Activated CD8-positive, alpha-beta memory T cell treated with anti-CD3 and anti-CD28 coated beads, Interleukin-2, amount 50 U/mL, for 1 hour (primary cell): ENCODE measurements around the gene RBL2.
"Not testable (repeated sequence)": the region's sequence is repeated elsewhere in the genome, so short reads cannot be mapped to it uniquely, and the experiment has no call there.

Source experiments
- DNase-seq: peaks from one replicate; pipeline ENCODE4 v3.0.0-alpha.2; 2020; ENCODE audit errors: extremely low read depth

Gene RBL2, protein sequence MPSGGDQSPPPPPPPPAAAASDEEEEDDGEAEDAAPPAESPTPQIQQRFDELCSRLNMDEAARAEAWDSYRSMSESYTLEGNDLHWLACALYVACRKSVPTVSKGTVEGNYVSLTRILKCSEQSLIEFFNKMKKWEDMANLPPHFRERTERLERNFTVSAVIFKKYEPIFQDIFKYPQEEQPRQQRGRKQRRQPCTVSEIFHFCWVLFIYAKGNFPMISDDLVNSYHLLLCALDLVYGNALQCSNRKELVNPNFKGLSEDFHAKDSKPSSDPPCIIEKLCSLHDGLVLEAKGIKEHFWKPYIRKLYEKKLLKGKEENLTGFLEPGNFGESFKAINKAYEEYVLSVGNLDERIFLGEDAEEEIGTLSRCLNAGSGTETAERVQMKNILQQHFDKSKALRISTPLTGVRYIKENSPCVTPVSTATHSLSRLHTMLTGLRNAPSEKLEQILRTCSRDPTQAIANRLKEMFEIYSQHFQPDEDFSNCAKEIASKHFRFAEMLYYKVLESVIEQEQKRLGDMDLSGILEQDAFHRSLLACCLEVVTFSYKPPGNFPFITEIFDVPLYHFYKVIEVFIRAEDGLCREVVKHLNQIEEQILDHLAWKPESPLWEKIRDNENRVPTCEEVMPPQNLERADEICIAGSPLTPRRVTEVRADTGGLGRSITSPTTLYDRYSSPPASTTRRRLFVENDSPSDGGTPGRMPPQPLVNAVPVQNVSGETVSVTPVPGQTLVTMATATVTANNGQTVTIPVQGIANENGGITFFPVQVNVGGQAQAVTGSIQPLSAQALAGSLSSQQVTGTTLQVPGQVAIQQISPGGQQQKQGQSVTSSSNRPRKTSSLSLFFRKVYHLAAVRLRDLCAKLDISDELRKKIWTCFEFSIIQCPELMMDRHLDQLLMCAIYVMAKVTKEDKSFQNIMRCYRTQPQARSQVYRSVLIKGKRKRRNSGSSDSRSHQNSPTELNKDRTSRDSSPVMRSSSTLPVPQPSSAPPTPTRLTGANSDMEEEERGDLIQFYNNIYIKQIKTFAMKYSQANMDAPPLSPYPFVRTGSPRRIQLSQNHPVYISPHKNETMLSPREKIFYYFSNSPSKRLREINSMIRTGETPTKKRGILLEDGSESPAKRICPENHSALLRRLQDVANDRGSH

DNA sequence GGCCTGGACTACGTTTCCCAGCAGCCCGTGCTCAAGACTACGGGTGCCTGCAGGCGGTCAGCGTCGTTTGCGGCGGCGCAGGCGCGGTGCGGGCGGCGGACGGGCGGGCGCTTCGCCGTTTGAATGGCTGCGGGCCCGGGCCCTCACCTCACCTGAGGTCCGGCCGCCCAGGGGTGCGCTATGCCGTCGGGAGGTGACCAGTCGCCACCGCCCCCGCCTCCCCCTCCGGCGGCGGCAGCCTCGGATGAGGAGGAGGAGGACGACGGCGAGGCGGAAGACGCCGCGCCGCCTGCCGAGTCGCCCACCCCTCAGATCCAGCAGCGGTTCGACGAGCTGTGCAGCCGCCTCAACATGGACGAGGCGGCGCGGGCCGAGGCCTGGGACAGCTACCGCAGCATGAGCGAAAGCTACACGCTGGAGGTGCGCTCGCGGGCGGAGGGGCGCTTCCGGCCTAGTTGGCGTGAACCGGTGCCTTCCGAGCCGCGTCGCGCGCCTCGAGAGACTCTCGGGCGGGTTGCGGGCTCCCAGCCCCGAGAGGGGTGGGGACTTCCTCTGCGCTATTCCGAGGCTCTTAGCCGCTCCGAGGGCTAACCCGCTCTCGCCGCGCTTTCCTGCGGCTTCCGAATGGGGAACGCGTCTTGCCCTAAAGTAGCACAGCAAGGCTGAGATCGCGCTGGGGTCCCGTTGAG lies at the start of gene RBL2:
RBL2 (plus strand) TSS at position 95 of the 689 bp plus-strand sequence; CDS start at position 181, 86 bp downstream.
- no peak for DNase-seq

DNA sequence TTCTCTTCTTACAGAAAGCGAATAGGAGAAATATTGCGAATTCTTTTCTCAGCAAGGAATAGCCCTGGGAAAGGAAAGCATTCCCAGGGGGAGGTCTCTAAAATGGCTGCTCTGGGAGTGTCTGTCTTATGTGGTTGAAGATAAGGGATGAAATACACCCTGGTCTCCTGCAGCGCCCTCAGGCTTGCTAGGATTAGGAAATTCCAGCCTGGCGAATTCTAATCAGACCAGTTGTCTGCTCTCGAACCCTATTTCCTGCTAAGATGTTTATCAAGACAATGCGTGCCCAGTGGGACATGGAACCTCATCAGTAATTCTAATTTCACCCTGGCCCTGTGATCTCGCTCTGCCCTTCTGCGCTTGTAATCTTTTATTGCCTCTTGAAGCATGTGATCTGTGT lies 49.7 kb upstream of the RBL2 start:
- not testable (repeated sequence) for DNase-seq

DNA sequence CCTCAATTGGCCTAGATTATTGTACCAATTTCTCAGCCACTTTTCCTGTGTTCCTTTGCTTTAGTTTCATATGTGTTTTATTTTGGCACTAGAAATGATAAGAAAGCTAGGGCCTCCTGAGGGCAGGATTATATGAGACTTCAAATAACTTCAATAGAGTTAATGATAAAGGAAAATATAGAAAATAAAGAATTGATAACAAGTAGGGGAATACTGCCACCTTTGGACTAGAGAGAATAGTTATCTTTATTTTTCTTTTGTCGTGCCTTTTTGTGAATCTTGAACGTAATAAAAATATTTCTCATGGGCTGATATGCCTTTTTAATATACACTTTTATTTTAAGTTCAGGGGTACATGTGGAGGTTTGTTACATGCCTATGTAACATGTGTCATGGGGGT lies 29.3 kb upstream of the RBL2 start:
- DNase-seq = no peak

DNA sequence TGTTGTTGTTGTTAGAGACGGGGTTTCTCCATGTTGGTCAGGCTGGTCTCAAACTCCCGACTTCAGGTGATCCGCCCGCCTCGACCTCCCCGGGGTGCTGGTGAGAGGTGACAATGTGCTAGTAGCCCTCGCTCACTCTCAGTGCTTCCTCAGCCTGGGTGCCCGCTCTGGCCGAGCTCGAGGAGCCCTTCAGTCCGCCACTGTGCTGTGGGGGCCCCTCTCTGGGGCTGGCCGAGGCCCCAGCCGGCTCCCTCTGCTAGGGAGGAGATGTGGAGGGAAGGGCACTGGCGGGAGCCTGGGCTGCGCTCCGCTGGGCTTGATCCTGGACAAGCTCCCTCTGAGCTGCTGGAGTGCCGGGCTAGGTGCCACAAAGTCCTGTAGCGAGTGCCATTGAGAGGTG lies 21.7 kb upstream of the RBL2 start:
- DNase-seq = no peak

GRCh38 chr16:53413864-53414263 lies 20.4 kb upstream of the RBL2 start:
- DNase-seq = no peak

- DNase-seq = no peak
Measured at GRCh38 chr16:53414381-53414780, 19.9 kb upstream of the RBL2 start.

GRCh38 chr16:53415504-53415903 lies 18.8 kb upstream of the RBL2 start:
- no peak for DNase-seq

- DNase-seq = no peak
Measured at GRCh38 chr16:53417011-53417410, 17.3 kb upstream of the RBL2 start.

- no peak for DNase-seq
Measured at GRCh38 chr16:53417976-53418375, 16.3 kb upstream of the RBL2 start.

DNA sequence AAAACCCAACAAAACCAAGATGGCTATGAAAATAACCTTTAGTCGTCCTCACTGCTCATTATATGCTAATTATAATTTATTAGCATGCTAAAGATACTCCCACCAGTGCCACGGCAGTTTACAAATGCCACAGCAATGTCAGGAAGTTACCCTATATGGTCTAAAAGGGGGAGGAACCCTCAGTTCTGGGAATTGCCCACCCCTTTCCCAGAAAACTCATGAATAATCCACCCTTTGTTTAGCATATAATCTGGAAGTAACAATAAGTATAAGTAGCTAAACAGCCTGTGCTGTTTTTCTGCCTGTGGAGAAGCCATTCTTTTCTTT lies 14.9 kb upstream of the RBL2 start:
- DNase-seq = not testable (repeated sequence)

- no peak for DNase-seq
Measured at GRCh38 chr16:53421248-53421647, 13.0 kb upstream of the RBL2 start.

GRCh38 chr16:53423968-53424367 lies 10.3 kb upstream of the RBL2 start:
- DNase-seq = not testable (repeated sequence)

DNA sequence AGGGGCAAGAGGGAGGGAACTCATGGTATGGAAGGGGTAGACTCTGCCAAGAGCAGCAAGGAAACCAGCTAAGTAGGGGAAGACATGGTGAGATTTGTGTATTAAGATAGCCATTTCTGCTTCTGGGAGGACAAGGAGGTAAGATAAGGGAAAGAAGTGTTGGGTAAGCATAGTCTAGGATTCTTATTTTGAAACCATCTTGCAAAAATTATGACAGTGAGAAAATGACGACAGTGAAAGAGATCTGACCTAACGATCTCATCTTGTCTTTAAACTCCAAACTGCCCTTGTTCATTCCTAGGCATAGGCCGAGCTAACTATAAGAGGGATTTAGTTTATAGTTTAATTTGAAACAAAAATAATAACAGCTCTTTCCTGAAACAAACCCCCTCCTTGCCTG lies 5.6 kb upstream of the RBL2 start:
- no peak for DNase-seq

GRCh38 chr16:53429221-53429943 lies 4.9 kb upstream of the RBL2 start:
- DNase-seq = no peak

DNA sequence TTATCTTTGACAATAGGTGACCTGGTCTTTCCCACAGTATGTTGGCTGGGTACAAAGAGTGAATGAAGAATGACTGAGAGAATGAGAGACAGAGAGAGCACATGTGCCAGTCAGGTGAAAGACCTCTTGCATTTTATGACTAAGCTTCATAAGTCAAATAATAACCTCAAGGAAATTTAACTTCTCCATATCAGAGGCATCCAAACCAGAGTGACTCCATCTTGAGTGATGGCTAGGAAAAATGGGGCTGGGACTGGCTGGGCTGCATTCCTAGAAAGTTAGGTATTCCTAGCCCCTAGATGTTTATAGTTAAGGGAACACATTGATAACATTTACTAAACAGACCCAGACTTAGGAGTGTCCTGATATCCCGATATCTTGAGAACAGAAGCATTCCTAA lies 3.9 kb upstream of the RBL2 start:
- DNase-seq = no peak

DNA sequence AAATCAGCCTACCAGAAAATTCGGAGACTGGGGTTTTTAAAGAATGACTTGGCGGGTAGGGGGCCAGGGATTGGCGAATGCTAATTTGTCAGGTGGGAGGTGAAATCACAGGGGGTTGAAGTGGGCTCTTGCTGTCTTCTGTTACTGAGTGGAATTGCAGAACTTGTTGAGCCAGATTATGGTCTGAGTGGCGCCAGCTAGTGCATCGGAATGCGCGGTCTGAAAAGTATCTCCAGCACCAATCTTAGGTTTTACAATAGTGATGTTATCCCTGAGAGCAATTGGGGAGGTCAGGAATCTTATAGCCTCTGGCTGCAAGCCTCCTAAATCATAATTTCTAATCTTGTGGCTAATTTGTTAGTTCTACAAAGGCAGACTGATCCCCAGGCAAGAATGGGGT lies 762 bp upstream of the RBL2 start:
- no peak for DNase-seq

DNA sequence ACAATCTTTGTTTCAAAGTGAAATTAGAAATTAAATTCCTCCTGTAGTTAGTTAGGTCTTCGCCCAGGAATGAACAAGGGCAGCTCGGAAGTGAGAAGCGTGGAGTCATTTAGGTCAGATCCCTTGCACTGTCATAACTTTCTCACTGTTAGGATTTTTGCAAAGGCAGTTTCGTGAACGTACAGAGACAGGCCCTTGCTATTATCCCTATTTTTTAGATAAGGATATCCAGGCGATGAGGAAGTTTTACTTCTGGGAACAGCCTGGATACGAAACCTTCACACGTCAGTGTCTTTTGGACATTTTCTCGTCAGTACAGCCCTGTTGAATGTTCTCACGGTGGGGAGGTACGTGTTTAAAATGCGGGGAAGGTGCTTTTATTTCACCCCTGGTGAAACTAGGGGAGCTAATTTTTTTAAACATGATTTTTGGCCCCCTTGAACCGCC lies 318 bp upstream of the RBL2 start:
- DNase-seq = no peak

DNA sequence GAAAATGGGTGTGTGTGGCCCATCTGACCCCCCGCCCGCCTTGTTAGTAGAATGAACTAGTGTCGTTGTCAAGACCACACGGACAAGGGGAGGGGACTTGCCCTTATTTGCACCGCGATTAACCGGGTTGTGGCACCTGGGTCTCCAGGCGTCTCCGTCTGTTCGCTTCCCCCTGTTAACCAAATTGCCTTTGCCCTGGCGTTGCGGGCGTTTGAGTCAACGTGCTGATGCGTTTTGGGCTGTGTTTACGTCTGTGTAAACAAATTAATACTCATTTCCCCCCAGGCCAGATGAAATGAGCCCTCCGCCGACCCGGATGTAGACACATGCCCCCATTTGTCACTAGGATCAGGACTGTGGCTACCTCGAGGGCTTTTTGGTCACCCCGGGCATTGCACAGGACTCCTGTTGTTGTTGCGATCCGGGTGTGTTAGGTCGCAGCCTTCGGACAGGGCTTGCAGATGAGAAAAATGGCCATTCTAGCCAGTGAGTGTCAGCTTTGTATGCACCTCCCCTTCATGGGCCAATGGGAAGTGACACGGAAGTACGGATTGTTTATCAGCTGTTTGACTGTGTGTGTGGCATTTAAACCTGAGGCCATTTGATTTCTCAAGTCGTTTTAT lies 906 bp downstream of the RBL2 start:
- DNase-seq = no peak

GRCh38 chr16:53440125-53440524 lies 5.9 kb downstream of the RBL2 start:
- no peak for DNase-seq

- no peak for DNase-seq
Measured at GRCh38 chr16:53445534-53445933, 11.3 kb downstream of the RBL2 start.

GRCh38 chr16:53446090-53446489 lies 11.8 kb downstream of the RBL2 start:
- no peak for DNase-seq
